Endothelial cell of umbilical vein (primary cell): ENCODE measurements around the gene SMYD4. TPM values are rescaled to one million over a fixed set of nuclear protein-coding genes. Genes with fewer than 3 reads are reported as not detected.

Experiments
- BruUV-seq: library from RNA; stranded (reverse); fragments of 400-500 nt; replicated peaks from 2 replicates; lab custom pipeline; 2021; lab: Mats Ljungman, UMichigan
- CTCF ChIA-PET: fragments of 300-600, 350-600 bp; sonication (Branson Sonifier 250); formaldehyde crosslinking; loops from one replicate; lab custom pipeline; 2021; ENCODE audit warnings: antibody characterized with exemption, inconsistent platforms; lab: Charles Lee
- POLR2A ChIA-PET: fragments of 300-600, 350-600 bp; sonication (Branson Sonifier 250); formaldehyde crosslinking; loops from one replicate; lab custom pipeline; 2021; ENCODE audit warnings: antibody characterized with exemption, inconsistent platforms; lab: Charles Lee
- DNase-seq: peaks from one replicate; pipeline ENCODE4 v3.0.0-alpha.2; 2011; ENCODE audit warnings: low read depth, low spot score
- FAIRE-seq: peaks from 2 replicates; lab custom pipeline; 2011; peaks lifted over from hg19 to GRCh38; lab: Jason Lieb, UNC
- H2AFZ ChIP-seq: 2 replicates; pipeline ENCODE4 v1.6.0; 2012; ENCODE audit warnings: low read depth, low read length, control low read depth, inconsistent platforms
- H3K27ac ChIP-seq: 2 replicates; pipeline ENCODE4 v1.5.1; 2011; ENCODE audit warnings: low read depth, mild to moderate bottlenecking, control low read depth, low read length, moderate library complexity; ENCODE audit not compliant: insufficient read depth
- H3K27me3 ChIP-seq, 2 experiments: 2 replicates each; pipeline versions ENCODE4 v1.6.0 to v1.6.1; 2011; ENCODE audit warnings: low read length in 2 of 2, mixed read lengths in 1 of 2; ENCODE audit not compliant: control insufficient read depth in 2 of 2, insufficient read depth in 2 of 2
- H3K36me3 ChIP-seq, 2 experiments: 2 replicates in 1 of 2; 3 replicates in 1 of 2; pipeline ENCODE4 v1.5.1; 2011; ENCODE audit warnings: low read length in 2 of 2, mild to moderate bottlenecking in 1 of 2, moderate library complexity in 1 of 2; ENCODE audit not compliant: control insufficient read depth in 2 of 2, insufficient read depth in 2 of 2; ENCODE audit errors: extremely low read depth in 1 of 2
- H3K4me1 ChIP-seq: 3 replicates; pipeline ENCODE4 v1.5.1; 2011; ENCODE audit warnings: mild to moderate bottlenecking, low read length; ENCODE audit not compliant: control insufficient read depth, insufficient read depth; ENCODE audit errors: extremely low read depth
- H3K4me2 ChIP-seq: 2 replicates; pipeline ENCODE4 v1.6.1; 2011; ENCODE audit warnings: low read length, control low read depth, mixed read lengths; ENCODE audit not compliant: insufficient read depth
- H3K4me3 ChIP-seq, 3 experiments: fragments of 200-600 bp in 1 of 3; sonication (generic), shearing (Covaris generic) in 1 of 3; replicated peaks in 1 of 3; 2 replicates each; pipeline ENCODE4 v1.5.1; 2011 to 2016; ENCODE audit warnings: control low read depth in 3 of 3, low read length in 3 of 3, mild to moderate bottlenecking in 2 of 3, inconsistent platforms in 1 of 3, low read depth in 1 of 3, moderate library complexity in 1 of 3; ENCODE audit not compliant: insufficient read depth in 1 of 3
- H3K79me2 ChIP-seq: 2 replicates; pipeline ENCODE4 v1.6.0; 2012; ENCODE audit warnings: low read length, inconsistent platforms; ENCODE audit not compliant: control insufficient read depth, insufficient read depth
- H3K9ac ChIP-seq: replicated peaks from 2 replicates; pipeline ENCODE3; 2011; ENCODE audit warnings: low read length, control low read depth; ENCODE audit not compliant: insufficient read depth; ENCODE audit errors: extremely low read depth
- H3K9me1 ChIP-seq: replicated peaks from 3 replicates; pipeline ENCODE4 v1.6.0; 2011; ENCODE audit warnings: mild to moderate bottlenecking, low read length; ENCODE audit not compliant: control insufficient read depth, insufficient read depth; ENCODE audit errors: extremely low read depth
- H3K9me3 ChIP-seq: replicated peaks from 2 replicates; pipeline ENCODE4 v1.5.1; 2012; ENCODE audit warnings: low read length, inconsistent platforms; ENCODE audit not compliant: control insufficient read depth, insufficient read depth
- H4K20me1 ChIP-seq: replicated peaks from 2 replicates; pipeline ENCODE3; 2011; ENCODE audit warnings: mild to moderate bottlenecking, low read length; ENCODE audit not compliant: control insufficient read depth, insufficient read depth; ENCODE audit errors: extremely low read depth
- CTCF ChIP-seq, 2 donors: IDR thresholded peaks; 1 replicate in 1 of 2; 2 replicates in 1 of 2; pipeline ENCODE4 v1.5.1; 2011; ENCODE audit warnings: low read length in 2 of 2, mild to moderate bottlenecking in 2 of 2, moderate library complexity in 2 of 2, control low read depth in 1 of 2, inconsistent platforms in 1 of 2, low read depth in 1 of 2; ENCODE audit not compliant: insufficient read depth in 1 of 2; ENCODE audit errors: extremely low read depth in 1 of 2
- EZH2 ChIP-seq: IDR thresholded peaks from 2 replicates; pipeline ENCODE4 v1.6.1; 2012; ENCODE audit warnings: borderline replicate concordance, low read depth, mild to moderate bottlenecking, moderate library complexity, low read length, inconsistent platforms; ENCODE audit not compliant: severe bottlenecking
- FOS ChIP-seq: IDR thresholded peaks from 2 replicates; pipeline ENCODE4 v1.6.1; 2011; ENCODE audit warnings: mild to moderate bottlenecking, low read length, moderate library complexity, borderline replicate concordance; ENCODE audit not compliant: insufficient read depth
- GATA2 ChIP-seq: IDR thresholded peaks from 2 replicates; pipeline ENCODE4 v1.7.0; 2011; ENCODE audit warnings: low read depth, mild to moderate bottlenecking, moderate library complexity, mixed read lengths, low read length; ENCODE audit not compliant: insufficient read length, insufficient read depth
- JUN ChIP-seq: IDR thresholded peaks from 2 replicates; pipeline ENCODE4 v1.6.1; 2011; ENCODE audit warnings: borderline replicate concordance, low read depth; ENCODE audit not compliant: insufficient read length, insufficient read depth
- MAX ChIP-seq: IDR thresholded peaks from 2 replicates; pipeline ENCODE4 v1.6.1; 2011; ENCODE audit not compliant: insufficient read depth, insufficient read length
- MYC ChIP-seq: IDR thresholded peaks from one replicate; pipeline ENCODE4 v1.6.1; 2011; ENCODE audit warnings: mild to moderate bottlenecking, low read depth, low read length
- POLR2A ChIP-seq: IDR thresholded peaks from 2 replicates; pipeline ENCODE4 v1.6.1; 2012; ENCODE audit warnings: low read depth, mild to moderate bottlenecking, control low read depth, low read length
- POLR2AphosphoS5 ChIP-seq: IDR thresholded peaks from 2 replicates; pipeline ENCODE4 v1.6.1; 2012; ENCODE audit warnings: low read depth, mild to moderate bottlenecking, control low read depth, low read length, moderate library complexity; ENCODE audit not compliant: insufficient read depth
- dilution Hi-C: fragments of 300-500 bp; cut with MboI; formaldehyde crosslinking; loops from one replicate; pipeline ENCODE4 v1.15.0; 2019; ENCODE audit warnings: low sequenced_read_pairs; ENCODE audit not compliant: extremely low pct_ligation_motif_present
- intact Hi-C: fragments of 100-400 bp; cut with micrococcal nuclease; formaldehyde crosslinking; loops from one replicate; pipeline ENCODE4 v1.10.0; 2022
- polyA plus RNA-seq, 4 experiments: library from polyadenylated mRNA; depleted of rRNA in 3 of 4; stranded (reverse) in 3 of 4; unstranded in 1 of 4; fragments of >200 nt; gene quantifications; 2 replicates each; pipeline versions ENCODE4 v1.2.1 to v1.2.3, GENCODE V29; 2011 to 2012; ENCODE audit warnings: missing spikeins in 1 of 4
- total RNA-seq: library from RNA; stranded (reverse); gene quantifications from 2 replicates; pipeline ENCODE4 v1.2.3, GENCODE V29; 2021

SMYD4 gene
- total and polyA plus RNA-seq, 2 donors (not counting 3 experiments of a cell fraction or from before 2014, with no cell fraction given) = 6.0 to 14.6 TPM

- H3K9ac ChIP-seq = no peak overlapping the region
- TF ChIP-seq FOS (no peak), CTCF (IDR thresholded peaks at IDR 0.05; ENCODE audit: extremely low read depth in 1 of 2, insufficient read depth in 1 of 2, low read depth in 1 of 2, low read length in 2 of 2) (no peak), POLR2A (no peak), MAX (no peak), POLR2AphosphoS5 (no peak), JUN (no peak), MYC (no peak), EZH2 (no peak), GATA2 (no peak)
- no peaks in the 10 kb centered on the region for H4K20me1 ChIP-seq
- H3K9me1 ChIP-seq = no peaks in the 10 kb centered on the region
- CTCF ChIA-PET = no interaction called here
- no TSS peak for BruUV-seq
- H3K4me1 ChIP-seq = no peaks in the 10 kb centered on the region
- no peak overlapping the region for H2AFZ ChIP-seq
- no peaks in the 10 kb centered on the region for H3K27me3 ChIP-seq
- no peaks in the 10 kb centered on the region for H3K79me2 ChIP-seq
- intact Hi-C loops = no loop called here
- no peak for FAIRE-seq
- peaks cover 0 to 6% of the 10 kb centered on the region in 2 experiments for H3K36me3 ChIP-seq
- no peak overlapping the region for H3K27ac ChIP-seq
- POLR2A ChIA-PET = no interaction called here
- H3K4me2 ChIP-seq = no peak overlapping the region
- dilution Hi-C loops = no loop called here
- no peaks in the 10 kb centered on the region for H3K9me3 ChIP-seq
- H3K4me3 ChIP-seq = no peak overlapping the region
- no peak for DNase-seq
Measured at GRCh38 chr17:1735418-1735817, 94.3 kb downstream of the SMYD4 start.
